H9 (cell line): ENCODE data around the gene GPR137B. TPM values are rescaled to one million over a fixed set of nuclear protein-coding genes. Genes with fewer than 3 reads are reported as not detected.

Source experiments
- DNase-seq: peaks from one replicate; pipeline ENCODE4 v3.0.0-alpha.2; 2017
- H2AFZ ChIP-seq: one replicate; pipeline ENCODE4 v1.6.1; 2013; ENCODE audit warnings: mild to moderate bottlenecking, low read length, control low read depth, moderate library complexity
- H2AK5ac ChIP-seq: 2 replicates; pipeline ENCODE4 v1.6.1; 2013; ENCODE audit warnings: low read length, control low read depth, mixed read lengths; ENCODE audit not compliant: insufficient read length
- H2BK120ac ChIP-seq: one replicate; pipeline ENCODE4 v1.6.1; 2013; ENCODE audit warnings: low read depth, mild to moderate bottlenecking, low read length, control low read depth, inconsistent platforms; ENCODE audit not compliant: poor library complexity, severe bottlenecking
- H2BK12ac ChIP-seq: 2 replicates; pipeline ENCODE4 v1.6.1; 2013; ENCODE audit warnings: low read length, control low read depth, mixed read lengths, low read depth; ENCODE audit not compliant: insufficient read length
- H2BK15ac ChIP-seq: 2 replicates; pipeline ENCODE4 v1.6.1; 2013; ENCODE audit warnings: low read depth, low read length, control low read depth
- H2BK20ac ChIP-seq: one replicate; pipeline ENCODE4 v1.6.1; 2013; ENCODE audit warnings: low read depth, mild to moderate bottlenecking, low read length, control low read depth, inconsistent platforms; ENCODE audit not compliant: poor library complexity, severe bottlenecking
- H2BK5ac ChIP-seq: 2 replicates; pipeline ENCODE4 v1.6.1; 2013; ENCODE audit warnings: low read length, control low read depth, mixed read lengths; ENCODE audit not compliant: insufficient read length
- H3K14ac ChIP-seq: 2 replicates; pipeline ENCODE4 v1.6.1; 2013; ENCODE audit warnings: low read length, control low read depth; ENCODE audit not compliant: insufficient read depth
- H3K18ac ChIP-seq: 2 replicates; pipeline ENCODE4 v1.6.1; 2013; ENCODE audit warnings: low read depth, mild to moderate bottlenecking, mixed read lengths, low read length, control low read depth; ENCODE audit not compliant: insufficient read length
- H3K23ac ChIP-seq: 2 replicates; pipeline ENCODE4 v1.6.1; 2013; ENCODE audit warnings: low read length, control low read depth, mixed read lengths, low read depth; ENCODE audit not compliant: insufficient read length
- H3K23me2 ChIP-seq: 2 replicates; pipeline ENCODE4 v1.6.1; 2013; ENCODE audit warnings: low read depth, mild to moderate bottlenecking, mixed read lengths, low read length, control low read depth; ENCODE audit not compliant: insufficient read length, poor library complexity, severe bottlenecking
- H3K27ac ChIP-seq: 2 replicates; pipeline ENCODE4 v1.5.1; 2013; ENCODE audit warnings: low read length, control low read depth, mixed read lengths, low read depth; ENCODE audit not compliant: insufficient read length
- H3K27me3 ChIP-seq: 2 replicates; pipeline ENCODE4 v1.6.1; 2013; ENCODE audit warnings: low read length, control low read depth, inconsistent platforms; ENCODE audit not compliant: insufficient read depth
- H3K4ac ChIP-seq: 2 replicates; pipeline ENCODE4 v1.6.1; 2013; ENCODE audit warnings: low read depth, mild to moderate bottlenecking, control low read depth, inconsistent platforms, low read length, moderate library complexity
- H3K4me1 ChIP-seq: 2 replicates; pipeline ENCODE4 v1.6.1; 2013; ENCODE audit warnings: low read length, control low read depth, inconsistent platforms; ENCODE audit not compliant: insufficient read depth
- H3K4me2 ChIP-seq: 2 replicates; pipeline ENCODE4 v1.6.1; 2013; ENCODE audit warnings: low read length, control low read depth, mixed read lengths; ENCODE audit not compliant: insufficient read length, insufficient read depth
- H3K56ac ChIP-seq: 2 replicates; pipeline ENCODE4 v1.6.1; 2013; ENCODE audit warnings: low read depth, mild to moderate bottlenecking, mixed read lengths, low read length, control low read depth; ENCODE audit not compliant: insufficient read length
- H3K79me1 ChIP-seq: 2 replicates; pipeline ENCODE4 v1.6.1; 2013; ENCODE audit warnings: low read depth, mild to moderate bottlenecking, moderate library complexity, low read length, control low read depth, inconsistent platforms; ENCODE audit not compliant: insufficient read depth, poor library complexity, severe bottlenecking
- H3K79me2 ChIP-seq: 2 replicates; pipeline ENCODE4 v1.6.1; 2013; ENCODE audit warnings: low read length, control low read depth, inconsistent platforms; ENCODE audit not compliant: insufficient read depth
- H3K9ac ChIP-seq: 2 replicates; pipeline ENCODE4 v1.6.1; 2013; ENCODE audit warnings: low read length, control low read depth, mixed read lengths; ENCODE audit not compliant: insufficient read length; ENCODE audit errors: extremely low read depth
- H3K9me3 ChIP-seq: one replicate; pipeline ENCODE4 v1.6.1; 2013; ENCODE audit warnings: low read depth, low read length, inconsistent platforms; ENCODE audit not compliant: control insufficient read depth
- H3T11ph ChIP-seq: one replicate; pipeline ENCODE4 v1.6.1; 2013; ENCODE audit warnings: mild to moderate bottlenecking, low read length, control low read depth, inconsistent platforms
- H4K20me1 ChIP-seq: one replicate; pipeline ENCODE4 v1.6.1; 2013; ENCODE audit not compliant: control insufficient read depth, insufficient read length, insufficient read depth
- H4K5ac ChIP-seq: 2 replicates; pipeline ENCODE4 v1.6.1; 2013; ENCODE audit warnings: low read depth, mild to moderate bottlenecking, mixed read lengths, low read length, control low read depth; ENCODE audit not compliant: insufficient read length
- H4K8ac ChIP-seq: replicated peaks from 2 replicates; pipeline ENCODE4 v1.6.1; 2013; ENCODE audit warnings: low read length, control low read depth, mixed read lengths, low read depth; ENCODE audit not compliant: insufficient read length
- H4K91ac ChIP-seq: 2 replicates; pipeline ENCODE4 v1.6.1; 2013; ENCODE audit warnings: low read depth, mild to moderate bottlenecking, moderate library complexity, mixed read lengths, low read length, control low read depth; ENCODE audit not compliant: insufficient read length
- H3K27ac Mint-ChIP-seq, 3 experiments: 2 replicates in 2 of 3; 3 replicates in 1 of 3; pipeline ENCODE4 v1.8.0; 2020 to 2021; ENCODE audit warnings: mixed read lengths in 3 of 3, mild to moderate bottlenecking in 1 of 3, moderate library complexity in 1 of 3
- H3K27me3 Mint-ChIP-seq: 2 replicates; pipeline ENCODE4 v1.8.0; 2021; ENCODE audit warnings: low read depth, mild to moderate bottlenecking, moderate library complexity, mixed read lengths
- H3K36me3 Mint-ChIP-seq, 3 experiments: 2 replicates in 2 of 3; 3 replicates in 1 of 3; pipeline ENCODE4 v1.8.0; 2020 to 2021; ENCODE audit warnings: low read depth in 3 of 3, mixed read lengths in 3 of 3; ENCODE audit not compliant: insufficient read depth in 1 of 3
- H3K4me1 Mint-ChIP-seq, 2 experiments: 2 replicates each; pipeline ENCODE4 v1.8.0; 2020; ENCODE audit warnings: mixed read lengths in 2 of 2
- H3K4me3 Mint-ChIP-seq, 2 experiments: 2 replicates in 1 of 2; 3 replicates in 1 of 2; pipeline ENCODE4 v1.8.0; 2020 to 2021; ENCODE audit warnings: mild to moderate bottlenecking in 2 of 2, mixed read lengths in 2 of 2, moderate library complexity in 1 of 2
- H3K9me3 Mint-ChIP-seq, 2 experiments: 2 replicates in 1 of 2; 3 replicates in 1 of 2; pipeline ENCODE4 v1.8.0; 2020; ENCODE audit warnings: mild to moderate bottlenecking in 2 of 2, mixed read lengths in 2 of 2, moderate library complexity in 1 of 2
- WGBS: extraction: QIAGEN DNeasy Blood & Tissue Kit; methylation state at CpG from one replicate; pipeline ENCODE4 v1.1.7; 2013; ENCODE audit warnings: missing lambda C conversion rate, low lambda C conversion rate, mixed read lengths; ENCODE audit not compliant: insufficient read length; ENCODE audit errors: extremely low coverage; 5-methylcytosine and 5-hydroxymethylcytosine counted together
- total RNA-seq: library from RNA; stranded (reverse); gene quantifications from 2 replicates; pipeline ENCODE4 v1.2.1, GENCODE V29; 2021
- TF ChIP-seq, protein P1 (sequence below): fragments of 200-600 bp; sonication (generic); conservative IDR thresholded peaks from 3 replicates; pipeline ENCODE4 v1.8.0; 2021; ENCODE audit warnings: antibody characterized with exemption, mild to moderate bottlenecking

The GPR137B gene
- total RNA-seq, 1 experiment from 2014 or later: 5.9 TPM

DNA sequence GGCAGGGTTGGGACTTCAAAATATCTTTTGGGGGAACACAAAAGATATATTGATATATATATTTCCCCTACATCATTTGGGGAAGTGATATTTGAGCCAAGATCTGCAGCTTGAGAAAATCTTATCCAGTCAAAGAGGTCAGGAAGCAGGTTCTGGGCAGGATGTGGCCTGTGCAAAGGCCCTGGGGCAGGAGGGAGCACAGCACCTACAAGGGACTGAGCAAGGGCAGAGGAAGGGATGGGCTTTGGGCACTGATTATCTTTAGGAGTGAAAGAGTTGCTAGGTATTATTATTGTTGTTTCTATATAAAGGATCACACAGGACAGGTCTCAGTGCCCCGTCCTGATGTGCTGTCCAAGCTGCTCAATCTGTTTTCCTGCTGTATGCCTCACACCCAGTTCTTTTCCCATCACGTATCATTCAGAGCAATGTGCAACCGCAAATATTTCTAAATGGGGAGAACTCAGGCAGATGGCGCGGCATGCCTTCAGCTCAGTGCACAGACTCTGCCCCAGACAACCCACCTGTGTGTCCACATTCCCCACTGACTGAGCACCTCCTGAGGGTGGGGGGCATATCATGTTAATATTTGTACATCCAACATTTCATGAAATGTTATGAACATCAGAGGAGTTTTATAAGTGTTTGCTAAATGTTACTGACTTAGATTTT is 28.1 kb upstream of the GPR137B start:
- H3K4me1 Mint-ChIP-seq: 0 out of 4 replicates have a peak, but pooled peaks cover 0 to 3% of the 10 kb centered on the region in 2 experiments
- no peak overlapping the region for H4K5ac ChIP-seq

More for the DNA sequence above, 28.1 kb upstream of the GPR137B start:
- Histone ChIP-seq H3K9ac (no peak overlapping the region), H3K56ac (no peak overlapping the region), H2BK20ac (no peak overlapping the region), H3T11ph (no peak overlapping the region), H3K27ac (no peak overlapping the region), H3K18ac (no peak overlapping the region), H4K20me1 (no peaks in the 10 kb centered on the region), H2AK5ac (no peak overlapping the region), H3K4me1 (no peaks in the 10 kb centered on the region), H2BK120ac (no peak overlapping the region), H2AFZ (no peak overlapping the region), H3K79me2 (no peaks in the 10 kb centered on the region), H3K79me1 (no peaks in the 10 kb centered on the region), H2BK12ac (no peak overlapping the region), H3K4me2 (no peak overlapping the region), H3K23me2 (no peaks in the 10 kb centered on the region), H3K9me3 (no peaks in the 10 kb centered on the region), H3K14ac (no peak overlapping the region), H3K4ac (no peak overlapping the region), H3K23ac (no peak overlapping the region), H3K27me3 (no peaks in the 10 kb centered on the region), H2BK15ac (no peak overlapping the region), H4K8ac (no peak overlapping the region), H2BK5ac (no peak overlapping the region), H4K91ac (no peak overlapping the region)
- DNase-seq: no peak
- TF ChIP-seq, protein P1, sequence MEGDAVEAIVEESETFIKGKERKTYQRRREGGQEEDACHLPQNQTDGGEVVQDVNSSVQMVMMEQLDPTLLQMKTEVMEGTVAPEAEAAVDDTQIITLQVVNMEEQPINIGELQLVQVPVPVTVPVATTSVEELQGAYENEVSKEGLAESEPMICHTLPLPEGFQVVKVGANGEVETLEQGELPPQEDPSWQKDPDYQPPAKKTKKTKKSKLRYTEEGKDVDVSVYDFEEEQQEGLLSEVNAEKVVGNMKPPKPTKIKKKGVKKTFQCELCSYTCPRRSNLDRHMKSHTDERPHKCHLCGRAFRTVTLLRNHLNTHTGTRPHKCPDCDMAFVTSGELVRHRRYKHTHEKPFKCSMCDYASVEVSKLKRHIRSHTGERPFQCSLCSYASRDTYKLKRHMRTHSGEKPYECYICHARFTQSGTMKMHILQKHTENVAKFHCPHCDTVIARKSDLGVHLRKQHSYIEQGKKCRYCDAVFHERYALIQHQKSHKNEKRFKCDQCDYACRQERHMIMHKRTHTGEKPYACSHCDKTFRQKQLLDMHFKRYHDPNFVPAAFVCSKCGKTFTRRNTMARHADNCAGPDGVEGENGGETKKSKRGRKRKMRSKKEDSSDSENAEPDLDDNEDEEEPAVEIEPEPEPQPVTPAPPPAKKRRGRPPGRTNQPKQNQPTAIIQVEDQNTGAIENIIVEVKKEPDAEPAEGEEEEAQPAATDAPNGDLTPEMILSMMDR: no peak
- no peak overlapping the region for H3K27ac Mint-ChIP-seq
- WGBS: no CpG with 5 or more reads among the region's 5 CpGs
- H3K9me3 Mint-ChIP-seq: no peaks in the 10 kb centered on the region
- no peak overlapping the region; a peak in 1 of 5 replicates for H3K4me3 Mint-ChIP-seq
- no peaks in the 10 kb centered on the region; the same call in 1 of the 2 replicates for H3K27me3 Mint-ChIP-seq
- H3K36me3 Mint-ChIP-seq: no peaks in the 10 kb centered on the region
